ENCODE data around the gene CAPZB.

The CAPZB gene

DNA sequence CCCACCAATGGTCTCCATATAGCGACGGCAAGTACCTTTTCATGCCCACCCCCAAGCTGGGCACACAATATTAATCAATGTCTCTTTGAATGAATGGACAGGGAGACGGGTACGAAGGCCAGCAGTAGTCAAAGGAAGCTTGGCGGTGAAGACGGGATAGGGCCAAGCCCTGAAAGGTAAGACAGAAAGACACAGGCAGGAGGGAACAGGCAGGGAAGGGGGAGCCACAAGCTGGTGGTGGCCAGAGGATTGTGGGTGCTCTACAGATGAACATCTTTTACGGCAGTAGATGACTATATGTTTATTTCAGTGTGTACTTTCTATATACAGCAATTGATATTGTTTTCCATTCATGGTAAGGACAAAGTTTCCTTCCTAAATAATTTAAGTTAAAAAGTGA lies 16.3 kb downstream of the CAPZB start:
- H3K4me3 ChIP-seq (ENCODE audit: low read depth, low read length), result no peak overlapping the region

DNA sequence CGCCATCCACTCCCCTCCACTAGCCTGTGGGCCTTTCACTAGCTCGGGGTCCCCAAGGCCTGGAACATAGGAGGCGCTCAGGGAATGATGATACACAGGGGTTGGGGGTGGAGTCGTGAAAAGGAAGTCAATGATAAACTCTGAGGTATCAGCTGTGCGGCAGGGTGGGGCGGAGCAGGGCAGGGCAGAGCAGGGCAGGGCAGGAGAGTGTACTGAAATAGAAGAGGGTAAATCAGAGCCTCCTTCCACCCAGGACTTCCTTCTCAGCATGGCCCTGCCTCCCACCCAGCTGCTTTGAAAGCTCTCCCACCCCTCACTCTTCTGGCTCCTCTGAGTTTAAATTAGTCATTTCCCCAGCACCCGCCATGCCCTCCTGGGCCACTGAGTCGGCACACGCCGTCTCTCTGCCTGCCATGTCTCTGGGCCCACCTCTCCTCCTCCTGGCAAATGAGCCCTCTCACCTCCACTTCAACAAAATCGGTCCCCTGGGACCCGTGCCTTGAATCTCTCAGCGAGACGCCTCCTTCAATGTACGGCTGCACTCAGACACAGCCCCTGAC lies 16.9 kb downstream of the CAPZB start:
- H3K4me3 ChIP-seq (ENCODE audit: low read depth, low read length), result no peak overlapping the region

DNA sequence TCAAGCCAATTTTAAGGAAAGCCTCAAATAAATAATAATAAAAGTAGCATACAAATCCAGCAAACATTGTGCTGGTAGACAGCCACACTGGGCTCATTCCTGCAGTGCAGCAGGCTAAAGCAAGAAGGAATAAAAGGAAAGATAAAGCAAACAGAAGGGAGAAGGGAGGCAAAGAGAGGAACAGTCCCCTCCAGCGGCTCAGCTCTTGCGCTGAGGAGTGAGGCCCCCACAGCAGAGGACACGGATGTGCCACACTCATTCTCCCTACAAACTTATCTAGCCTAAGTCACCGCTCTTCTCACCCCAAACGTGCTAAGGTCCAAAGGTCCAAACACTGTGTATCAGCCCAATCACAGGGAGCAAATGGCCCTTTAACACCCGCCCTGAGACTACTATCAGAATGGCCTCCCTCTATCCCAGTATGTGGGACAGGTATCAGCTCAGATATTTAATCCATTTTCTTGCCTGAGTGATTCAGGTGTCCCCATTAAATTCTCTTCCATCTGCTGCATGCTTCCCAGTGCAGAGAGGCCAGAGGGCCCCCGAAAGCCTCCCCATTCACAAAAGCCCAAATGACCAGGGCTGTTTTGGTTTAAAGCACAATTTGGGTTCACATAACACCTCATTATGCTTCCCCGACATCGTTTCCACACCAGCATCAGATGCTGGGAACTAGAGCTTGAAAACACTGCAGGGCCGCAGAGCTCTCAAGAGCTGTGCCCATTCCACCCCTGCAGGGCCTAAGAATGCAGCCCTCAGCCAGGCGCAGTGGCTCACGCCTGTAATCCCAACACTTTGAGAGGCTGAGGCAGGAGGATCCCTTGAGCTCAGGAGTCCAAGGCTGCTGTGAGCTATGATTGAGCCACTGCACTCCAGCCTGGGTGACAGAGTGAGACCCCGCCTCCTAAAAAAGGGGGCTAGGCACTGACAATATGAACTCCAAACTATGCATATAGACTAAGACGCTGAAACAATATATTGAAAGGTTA lies 17.8 kb downstream of the CAPZB start:
- no peak overlapping the region for H3K4me3 ChIP-seq (ENCODE audit: low read depth, low read length)

DNA sequence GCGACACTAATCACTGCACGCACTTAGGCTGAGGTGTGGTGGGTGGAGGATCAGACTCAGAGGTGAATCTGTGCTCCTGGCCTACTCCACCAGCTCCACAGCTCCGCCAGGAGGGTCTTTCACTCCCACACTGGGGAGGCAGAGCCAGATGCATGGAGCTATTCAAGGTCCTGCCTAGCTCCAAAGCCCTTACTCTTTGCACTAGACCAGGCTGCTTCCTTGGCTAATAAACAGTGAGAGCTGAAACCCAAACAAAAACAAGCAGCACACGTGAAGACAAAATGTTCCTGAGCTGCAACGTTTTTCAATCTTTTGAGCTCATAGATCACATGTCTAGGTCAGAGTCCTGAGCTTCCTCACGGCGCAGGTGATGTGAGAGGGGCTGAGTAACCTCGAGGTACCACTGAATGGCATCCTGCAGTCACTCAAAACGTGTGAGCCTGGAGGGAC lies 19.2 kb downstream of the CAPZB start:
- H3K4me3 ChIP-seq (ENCODE audit: low read depth, low read length), result no peak overlapping the region

DNA sequence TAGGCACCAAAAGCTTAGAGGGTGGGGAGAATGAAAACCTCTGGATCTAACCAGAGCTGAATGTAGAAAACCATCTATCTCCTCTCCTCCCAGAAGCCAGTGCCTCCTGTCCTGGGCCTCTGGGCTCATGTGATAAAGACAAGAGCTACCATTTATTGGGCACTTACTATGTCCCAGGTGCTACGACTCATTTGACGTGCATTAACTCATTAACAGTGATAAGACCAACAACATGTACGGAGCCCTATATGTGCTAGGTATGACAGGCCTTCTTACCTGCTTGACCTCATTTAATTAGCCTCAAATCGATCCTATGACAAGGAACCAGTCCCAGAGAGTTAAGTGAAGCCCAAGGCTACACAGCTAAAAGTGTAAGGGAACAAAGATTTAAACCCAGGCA lies 19.7 kb downstream of the CAPZB start:
- no peak overlapping the region for H3K4me3 ChIP-seq (ENCODE audit: low read depth, low read length)

DNA sequence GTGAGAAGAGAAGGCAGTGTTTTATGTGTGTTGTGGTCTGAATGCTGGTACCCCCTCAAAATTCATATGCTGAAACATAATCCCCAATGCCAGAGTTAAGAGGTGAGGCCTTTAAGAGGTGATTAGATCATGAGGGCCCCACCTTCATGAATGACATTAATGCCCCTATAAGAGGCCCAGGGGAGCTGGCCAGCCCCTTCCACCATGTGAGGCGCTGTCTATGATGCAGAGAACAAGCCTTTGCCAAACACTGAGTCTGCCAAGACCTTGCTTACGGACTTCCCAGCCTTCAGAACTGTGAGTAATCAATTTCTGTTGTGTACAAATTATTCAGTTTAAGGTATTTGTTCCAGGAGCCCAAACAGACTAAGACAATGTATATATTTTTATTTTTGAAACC lies 20.2 kb downstream of the CAPZB start:
- H3K4me3 ChIP-seq (ENCODE audit: low read depth, low read length), result no peak overlapping the region

DNA sequence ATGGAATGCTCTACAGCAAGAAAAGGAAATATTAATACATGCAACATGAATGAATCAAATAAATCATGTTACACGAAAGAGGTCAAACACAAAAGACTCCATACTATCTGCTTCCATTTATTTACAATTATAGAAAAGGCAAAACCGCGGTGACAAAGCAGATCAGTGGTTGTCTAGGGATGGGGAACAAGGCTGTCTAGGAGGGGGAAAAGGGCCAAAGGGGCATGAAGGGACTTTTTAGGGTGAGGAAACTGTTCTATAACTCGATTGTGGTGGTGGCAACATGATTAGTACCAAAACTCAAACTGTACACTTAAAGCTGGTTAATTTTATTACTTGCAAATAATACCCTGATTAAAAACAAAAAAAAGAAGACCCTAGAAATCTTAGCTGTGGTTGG lies 20.6 kb downstream of the CAPZB start:
- no peak overlapping the region for H3K4me3 ChIP-seq (ENCODE audit: low read depth, low read length)

DNA sequence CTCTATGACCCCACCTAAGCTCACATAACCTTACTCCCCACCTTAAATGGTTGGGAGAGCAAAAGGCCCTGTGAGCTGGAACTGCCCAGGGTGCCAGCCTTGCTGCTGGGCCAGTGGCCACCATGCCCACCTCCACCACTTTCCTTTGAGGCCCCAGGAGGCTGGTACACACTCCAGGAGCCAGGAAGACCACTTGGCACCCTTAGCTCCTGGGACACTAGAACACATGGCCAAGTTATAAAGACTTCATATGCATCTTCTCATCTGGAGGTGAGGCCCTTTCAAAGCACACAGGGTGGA lies 21.9 kb downstream of the CAPZB start:
- no peak overlapping the region for H3K4me3 ChIP-seq (ENCODE audit: low read depth, low read length)

DNA sequence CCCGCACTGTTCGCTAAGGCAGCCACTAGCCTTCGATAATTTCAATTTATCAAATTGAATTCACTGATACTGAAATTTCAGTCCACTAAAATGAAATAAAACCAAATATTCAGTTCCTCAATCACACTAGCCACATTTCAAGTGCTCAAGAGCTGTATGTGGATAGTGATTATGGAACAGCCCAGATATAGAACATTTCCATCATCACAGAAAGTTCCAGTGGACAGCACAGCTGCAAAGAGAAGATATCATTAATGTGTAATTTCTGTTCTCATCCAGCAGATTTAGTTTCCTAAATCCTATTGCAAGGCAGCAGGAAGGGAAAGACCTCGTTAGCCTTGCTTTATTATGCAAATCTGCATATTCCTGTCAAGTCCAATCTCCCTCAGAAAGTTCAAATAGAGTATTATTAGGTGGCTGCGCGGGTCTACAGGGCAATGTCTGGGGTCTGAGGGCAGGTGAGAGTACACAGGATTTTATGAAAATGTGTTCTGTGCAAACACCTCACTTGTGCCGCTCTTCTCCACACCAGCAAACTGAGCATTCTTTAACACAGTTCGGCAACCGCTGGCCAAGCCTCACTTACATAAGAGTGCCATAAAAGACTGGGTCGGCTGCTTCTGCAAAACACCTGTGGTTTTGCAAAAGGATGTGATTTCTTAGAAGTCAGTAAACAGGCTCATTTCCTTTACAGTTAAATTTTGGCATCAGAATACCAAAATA lies 22.4 kb downstream of the CAPZB start:
- no peak overlapping the region for H3K4me3 ChIP-seq (ENCODE audit: low read depth, low read length)

DNA sequence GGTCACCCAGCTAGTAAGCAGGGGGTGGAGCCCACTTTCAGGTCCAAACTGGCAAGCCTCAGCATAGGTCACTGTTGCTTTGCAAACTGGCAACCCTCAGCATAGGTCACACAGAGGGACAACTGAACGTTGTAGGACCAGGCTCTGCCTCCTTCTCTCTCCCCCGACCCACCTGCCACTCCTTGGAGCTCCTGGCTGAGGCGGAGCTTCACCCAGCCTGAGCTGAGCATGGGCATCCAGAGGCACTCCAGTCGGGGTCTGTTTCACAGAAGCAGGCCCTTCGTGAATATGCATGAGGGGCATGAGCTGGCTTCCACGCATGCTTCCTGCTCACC lies 24.2 kb downstream of the CAPZB start:
- H3K4me3 ChIP-seq (ENCODE audit: low read depth, low read length), result no peak overlapping the region

DNA sequence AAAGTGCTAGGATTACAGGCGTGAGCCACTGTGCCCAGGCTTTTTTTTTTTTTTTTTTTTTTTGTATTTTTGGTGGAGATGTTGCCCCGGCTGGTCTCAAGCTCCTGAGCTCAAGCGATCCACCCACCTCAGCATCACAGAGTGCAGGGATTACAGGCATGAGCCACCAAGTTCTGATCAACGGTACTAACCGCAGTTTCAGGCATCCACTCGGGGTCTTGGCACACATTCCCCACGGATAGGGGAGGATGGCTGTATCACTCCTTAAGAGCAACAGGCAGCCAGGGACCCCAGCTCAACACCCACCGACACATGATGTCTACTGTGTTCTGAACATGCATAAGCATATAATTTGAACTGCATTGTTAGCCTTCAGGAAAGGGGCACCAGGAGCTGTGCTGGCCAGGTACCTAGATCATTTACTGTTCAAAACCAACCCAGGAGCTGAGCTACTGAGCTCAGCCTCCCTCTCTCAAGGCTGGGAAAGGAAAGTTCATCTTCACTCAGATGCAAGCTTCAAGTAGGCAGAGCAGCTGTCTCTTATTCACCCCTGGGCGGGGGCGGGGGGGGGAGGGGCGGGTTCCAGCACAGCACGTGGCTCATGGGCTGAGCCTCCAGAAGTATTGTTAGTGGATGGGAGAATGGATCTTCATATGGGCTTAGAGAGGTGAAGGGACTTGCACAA lies 24.7 kb downstream of the CAPZB start:
- H3K4me3 ChIP-seq (ENCODE audit: low read depth, low read length), result no peak overlapping the region

DNA sequence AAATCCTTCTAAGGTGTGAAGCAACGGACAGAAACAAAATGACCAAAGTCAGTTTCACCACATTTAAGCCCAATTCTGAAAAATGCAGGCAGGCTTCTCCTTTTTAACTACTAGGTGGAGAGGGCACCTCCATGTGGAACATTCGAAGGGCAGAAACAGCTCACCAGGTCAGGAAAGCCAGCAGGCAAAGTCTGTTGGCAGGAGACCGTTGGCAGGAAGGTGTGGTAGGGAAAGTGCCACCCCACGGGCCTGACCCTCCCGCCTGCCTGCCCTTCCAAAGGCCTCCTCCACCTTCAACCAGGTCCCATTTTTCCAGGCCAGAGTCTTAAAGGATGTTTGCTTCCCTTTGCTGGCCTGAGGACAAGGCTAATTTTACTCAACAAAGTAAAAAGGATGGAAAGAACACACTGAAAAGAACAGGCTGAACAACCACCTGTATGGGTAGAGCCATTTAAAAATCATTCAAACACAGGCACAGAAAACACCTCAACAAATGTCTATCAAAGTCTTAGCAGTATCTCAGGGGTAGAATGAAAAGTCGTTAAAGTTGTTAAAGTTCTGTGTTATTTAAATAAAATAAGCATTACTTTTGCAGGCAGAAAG lies 26.4 kb downstream of the CAPZB start:
- no peak overlapping the region for H3K4me3 ChIP-seq (ENCODE audit: low read depth, low read length)

DNA sequence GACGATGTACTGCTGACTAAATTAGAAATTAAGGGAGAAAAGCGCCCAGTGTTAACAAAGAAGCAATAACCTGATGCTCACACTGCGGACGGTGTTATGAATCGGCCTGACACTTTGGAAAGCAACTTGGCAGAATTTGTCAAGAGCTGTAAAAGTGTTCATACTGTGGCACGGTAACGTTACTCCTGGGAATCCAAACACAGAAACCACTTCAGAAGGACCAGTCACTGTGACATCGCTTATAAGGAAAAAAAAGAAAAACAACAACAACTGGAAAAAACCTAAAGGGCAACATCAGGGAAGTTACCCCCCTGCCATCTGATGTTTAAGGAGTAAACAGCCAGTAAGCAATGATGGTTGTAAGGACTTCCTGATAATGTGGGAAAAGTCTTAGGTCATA lies 27.7 kb downstream of the CAPZB start:
- H3K4me3 ChIP-seq (ENCODE audit: low read depth, low read length), result no peak overlapping the region

DNA sequence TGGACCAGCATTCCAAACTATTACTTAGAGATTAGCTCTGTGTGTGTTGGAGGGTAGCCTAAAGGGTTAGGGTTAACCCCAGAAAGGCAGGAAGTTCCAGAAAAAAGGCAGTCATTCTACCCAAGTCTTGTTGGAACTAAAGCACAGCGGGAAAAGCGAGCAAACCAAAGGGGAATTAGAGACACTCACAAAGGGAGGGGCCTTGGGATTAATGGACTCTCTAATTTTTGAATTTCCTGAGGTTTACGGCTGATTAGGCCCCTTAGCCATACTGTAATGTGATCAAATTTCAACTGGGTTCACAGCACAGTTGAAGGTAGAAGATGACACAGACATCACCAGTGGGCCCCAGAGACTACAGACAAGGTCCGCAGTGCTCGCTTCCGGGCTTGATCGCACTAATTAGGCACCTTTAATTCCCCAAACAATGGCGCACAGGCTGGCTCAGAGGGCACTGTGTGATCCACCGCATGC lies 28.3 kb downstream of the CAPZB start:
- H3K4me3 ChIP-seq (ENCODE audit: low read depth, low read length), result no peak overlapping the region

DNA sequence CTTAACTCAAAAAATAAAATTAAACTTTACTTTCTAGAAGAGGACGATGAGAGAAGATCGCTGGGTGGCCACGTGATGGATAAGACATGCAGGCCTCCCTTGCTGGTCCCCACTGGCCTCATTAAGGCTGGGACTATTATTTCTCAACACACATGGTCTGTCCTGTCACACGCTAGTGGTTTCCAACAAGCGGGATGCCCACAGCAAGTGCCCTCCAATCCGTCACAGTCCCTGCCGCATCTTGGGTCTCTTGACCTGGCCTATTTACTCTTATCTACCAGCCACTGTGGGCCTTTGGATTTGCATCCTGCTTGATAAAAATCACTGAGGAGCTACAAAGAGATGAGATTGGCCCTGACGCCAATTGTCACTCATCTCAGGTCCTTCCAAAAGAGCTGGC lies 30.0 kb downstream of the CAPZB start:
- no peak overlapping the region for H3K4me3 ChIP-seq (ENCODE audit: low read depth, low read length)

DNA sequence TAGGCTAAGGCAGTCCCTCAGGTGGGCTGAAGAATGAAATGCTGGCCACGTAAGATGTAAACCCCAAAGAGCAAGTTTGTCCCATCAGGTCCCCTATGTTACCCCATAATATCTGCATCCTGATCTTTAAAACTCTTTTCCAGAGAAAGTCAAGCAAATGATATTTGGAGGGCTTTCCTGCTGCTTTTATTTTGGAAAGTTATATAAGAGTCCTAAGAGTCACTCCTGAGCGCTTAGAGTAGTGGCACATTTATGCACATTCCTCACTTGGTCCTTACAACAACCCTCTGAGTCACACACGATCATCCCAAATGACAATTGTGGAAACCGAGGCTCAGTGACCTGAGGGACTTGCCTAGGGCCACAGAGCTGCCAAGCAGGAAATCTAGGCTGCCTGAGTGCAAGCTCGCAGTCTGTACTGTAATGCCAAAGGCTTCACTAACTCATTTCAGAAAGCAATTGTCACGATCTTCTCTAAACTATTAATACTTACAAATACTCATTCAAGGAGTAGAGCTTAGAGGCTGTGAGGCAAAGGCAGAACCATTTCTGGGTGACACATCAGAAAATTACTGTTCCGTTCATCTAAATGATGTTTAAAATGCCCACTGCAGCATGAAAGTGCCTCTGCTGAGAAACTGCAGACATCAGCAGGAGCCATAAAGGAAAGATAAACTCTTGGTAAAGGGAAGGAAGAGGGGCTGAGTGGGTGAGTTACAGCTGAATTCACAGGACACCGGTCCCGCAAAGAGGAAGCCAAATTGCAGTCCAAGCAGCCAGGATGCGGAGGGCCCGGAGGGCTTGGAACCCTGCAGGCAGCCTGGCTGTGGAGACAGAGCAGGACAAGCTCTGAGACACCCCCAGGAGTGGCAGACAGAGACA lies 30.8 kb downstream of the CAPZB start:
- no peak overlapping the region for H3K4me3 ChIP-seq (ENCODE audit: low read depth, low read length)

DNA sequence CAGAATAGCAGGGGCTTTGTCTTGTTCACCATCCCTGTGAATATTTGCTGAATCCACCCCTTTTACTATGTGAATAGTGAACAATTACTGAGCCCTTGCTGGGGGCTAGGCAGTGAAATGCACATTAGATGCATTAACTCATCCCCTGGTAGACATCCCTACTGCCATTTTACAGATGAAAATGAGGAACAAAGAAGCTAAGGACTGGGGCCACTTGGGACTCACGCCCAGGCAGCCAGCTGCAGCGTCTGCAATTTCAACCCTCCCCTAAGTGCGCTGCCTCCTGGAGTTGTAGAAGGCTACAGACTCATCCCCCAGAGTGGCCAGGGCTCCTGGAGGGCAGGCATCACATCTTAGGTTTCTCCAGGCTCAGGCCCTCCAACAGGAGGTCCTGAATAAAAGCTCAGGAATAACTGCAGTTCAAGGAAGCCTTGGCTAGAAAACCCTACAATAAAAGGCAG lies 31.6 kb downstream of the CAPZB start:
- no peak overlapping the region for H3K4me3 ChIP-seq (ENCODE audit: low read depth, low read length)

DNA sequence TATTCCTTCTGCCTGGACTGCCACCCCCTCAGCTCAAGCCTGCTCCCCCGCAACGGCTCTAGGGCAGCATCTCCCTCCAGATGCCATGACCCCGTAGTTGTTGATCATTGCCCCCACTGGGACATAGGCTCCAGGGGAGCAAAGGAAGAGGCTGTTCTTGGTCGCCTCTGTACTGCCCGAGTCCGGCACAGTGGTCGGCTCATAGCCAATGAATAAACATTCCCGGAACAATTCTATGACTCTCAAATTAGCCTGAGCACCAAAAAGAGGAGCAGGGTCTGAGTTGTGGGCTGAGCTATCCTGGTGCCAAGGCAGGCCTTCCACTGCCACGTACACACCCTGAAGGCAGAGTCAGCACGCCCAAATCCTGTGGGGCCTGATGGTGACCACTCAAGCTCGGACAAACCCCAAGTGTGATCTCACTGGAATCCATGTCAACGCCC lies 33.1 kb downstream of the CAPZB start:
- no peak overlapping the region for H3K4me3 ChIP-seq (ENCODE audit: low read depth, low read length)

DNA sequence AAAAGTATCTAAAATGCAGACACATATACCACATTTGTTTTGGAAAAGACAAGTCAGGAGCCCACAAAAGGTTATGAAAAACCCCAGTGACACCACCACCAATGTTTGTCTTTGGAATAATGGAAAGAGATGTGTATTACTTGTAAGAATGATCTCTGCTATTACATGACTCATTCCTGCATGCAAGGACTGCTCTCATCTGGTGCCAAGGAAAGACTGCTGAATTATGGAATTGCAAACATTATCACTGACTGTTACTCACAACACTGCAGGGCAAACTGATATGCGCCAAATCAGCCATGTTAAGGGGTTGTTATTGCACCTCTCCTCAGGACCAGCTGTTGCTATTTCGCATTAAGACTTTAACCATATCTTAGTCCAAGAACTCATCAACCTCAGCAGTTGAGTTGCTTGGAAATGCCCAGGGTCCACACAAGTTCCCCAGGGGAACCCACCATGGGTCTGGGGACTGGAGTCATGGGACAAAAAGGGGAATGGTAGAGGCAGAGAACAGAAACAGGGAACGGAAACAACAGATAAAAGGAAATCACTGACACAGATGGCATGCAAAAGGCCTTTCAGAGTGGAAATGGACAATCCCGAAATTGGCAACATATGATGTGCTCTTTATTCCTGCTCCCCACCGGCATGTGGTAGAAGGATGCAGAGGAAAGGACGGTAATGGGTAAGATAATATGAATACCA lies 34.4 kb downstream of the CAPZB start:
- no peak overlapping the region for H3K4me3 ChIP-seq (ENCODE audit: low read depth, low read length)
